Progenitor cell of endocrine pancreas (in vitro differentiated cells): ENCODE measurements around the gene CLEC16A. TPM values are rescaled to one million over a fixed set of nuclear protein-coding genes. Genes with fewer than 3 reads are reported as not detected.

ENCODE experiments used
- DNase-seq: peaks from one replicate; pipeline ENCODE4 v3.0.0; 2021; ENCODE audit warnings: low spot score; ENCODE audit not compliant: unreplicated experiment
- H3K27ac Mint-ChIP-seq: 2 replicates; pipeline ENCODE4 v1.8.0; 2021; ENCODE audit warnings: mild to moderate bottlenecking, moderate library complexity, mixed read lengths
- H3K27me3 Mint-ChIP-seq: 2 replicates; pipeline ENCODE4 v1.8.0; 2021; ENCODE audit warnings: mixed read lengths
- H3K36me3 Mint-ChIP-seq: 2 replicates; pipeline ENCODE4 v1.8.0; 2022; ENCODE audit warnings: mixed read lengths; ENCODE audit not compliant: insufficient read depth
- H3K4me1 Mint-ChIP-seq: 2 replicates; pipeline ENCODE4 v1.8.0; 2021; ENCODE audit warnings: low read depth, mixed read lengths
- H3K4me3 Mint-ChIP-seq: 2 replicates; pipeline ENCODE4 v1.8.0; 2021; ENCODE audit warnings: low read depth, mild to moderate bottlenecking, moderate library complexity, mixed read lengths
- H3K9me3 Mint-ChIP-seq: 2 replicates; pipeline ENCODE4 v1.8.0; 2021; ENCODE audit warnings: low read depth, mixed read lengths
- total RNA-seq: library from RNA; stranded (reverse); gene quantifications from 2 replicates; pipeline ENCODE4 v1.2.1, GENCODE V29; 2021
- TF ChIP-seq, protein P1 (sequence below): fragments of 200-600 bp; sonication (generic); IDR thresholded peaks from one replicate; pipeline ENCODE4 v1.5.0; 2021; ENCODE audit warnings: antibody characterized with exemption, mild to moderate bottlenecking; ENCODE audit not compliant: unreplicated experiment

CLEC16A gene
- total RNA-seq, 1 donor from 2014 or later = 34.3 TPM

DNA sequence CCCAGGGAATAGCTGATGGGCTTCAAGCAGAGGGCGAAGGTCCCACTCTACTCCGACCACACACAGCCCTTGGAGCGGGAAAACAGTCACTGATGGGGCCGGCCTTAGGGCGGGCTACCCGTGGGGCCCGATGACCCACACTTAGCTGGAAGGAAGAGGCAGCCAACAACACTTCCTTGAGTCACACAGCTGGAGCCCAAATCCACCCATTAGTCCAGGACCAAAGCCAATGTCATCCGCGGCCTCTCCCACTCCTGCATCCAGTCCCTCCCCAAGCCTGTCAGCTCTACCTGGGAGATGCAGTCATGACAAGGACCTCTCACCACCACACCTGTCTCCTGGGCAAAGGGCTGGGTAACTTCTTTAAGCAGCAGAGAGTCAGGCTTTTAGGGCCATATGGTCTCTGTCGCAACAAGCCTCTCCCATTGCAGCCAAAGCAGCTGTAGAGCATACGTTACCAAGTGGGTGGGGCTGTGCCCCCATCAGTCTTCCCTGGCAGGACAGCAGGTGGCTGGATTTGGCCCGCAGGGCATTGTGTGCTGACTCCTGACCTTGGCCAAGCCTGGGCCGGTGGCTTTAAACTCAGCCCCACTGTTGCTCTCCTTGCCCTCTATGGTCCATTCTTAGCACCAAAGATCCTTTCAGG, 200.9 kb downstream of the CLEC16A start:
- no peaks in the 10 kb centered on the region for H3K27me3 Mint-ChIP-seq
- TF ChIP-seq, protein P1, sequence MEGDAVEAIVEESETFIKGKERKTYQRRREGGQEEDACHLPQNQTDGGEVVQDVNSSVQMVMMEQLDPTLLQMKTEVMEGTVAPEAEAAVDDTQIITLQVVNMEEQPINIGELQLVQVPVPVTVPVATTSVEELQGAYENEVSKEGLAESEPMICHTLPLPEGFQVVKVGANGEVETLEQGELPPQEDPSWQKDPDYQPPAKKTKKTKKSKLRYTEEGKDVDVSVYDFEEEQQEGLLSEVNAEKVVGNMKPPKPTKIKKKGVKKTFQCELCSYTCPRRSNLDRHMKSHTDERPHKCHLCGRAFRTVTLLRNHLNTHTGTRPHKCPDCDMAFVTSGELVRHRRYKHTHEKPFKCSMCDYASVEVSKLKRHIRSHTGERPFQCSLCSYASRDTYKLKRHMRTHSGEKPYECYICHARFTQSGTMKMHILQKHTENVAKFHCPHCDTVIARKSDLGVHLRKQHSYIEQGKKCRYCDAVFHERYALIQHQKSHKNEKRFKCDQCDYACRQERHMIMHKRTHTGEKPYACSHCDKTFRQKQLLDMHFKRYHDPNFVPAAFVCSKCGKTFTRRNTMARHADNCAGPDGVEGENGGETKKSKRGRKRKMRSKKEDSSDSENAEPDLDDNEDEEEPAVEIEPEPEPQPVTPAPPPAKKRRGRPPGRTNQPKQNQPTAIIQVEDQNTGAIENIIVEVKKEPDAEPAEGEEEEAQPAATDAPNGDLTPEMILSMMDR = no peak
- peaks cover 1% of the 10 kb centered on the region for H3K4me1 Mint-ChIP-seq
- no peak overlapping the region for H3K4me3 Mint-ChIP-seq
- H3K27ac Mint-ChIP-seq = no peak overlapping the region
- no peaks in the 10 kb centered on the region for H3K36me3 Mint-ChIP-seq
- no peaks in the 10 kb centered on the region for H3K9me3 Mint-ChIP-seq
- DNase-seq = no peak

DNA sequence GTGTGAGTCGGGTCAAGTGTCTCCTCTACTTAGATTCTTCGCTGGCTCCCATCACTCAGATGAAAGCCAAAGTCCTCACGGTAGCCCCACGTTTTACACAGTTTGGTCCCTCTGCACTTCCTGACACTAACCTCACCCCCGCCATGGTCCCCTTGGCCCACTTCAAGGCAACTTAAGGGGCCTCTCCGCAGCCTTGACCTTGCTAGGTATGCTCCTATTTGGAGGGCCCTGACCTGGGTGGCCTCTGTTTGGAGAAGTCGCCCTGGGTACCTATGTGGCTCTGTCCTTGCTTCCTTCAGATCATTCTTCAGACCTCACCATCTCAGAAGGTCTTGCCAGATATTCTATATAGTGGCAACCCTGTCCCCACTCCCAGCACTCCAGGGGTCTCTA, 201.5 kb downstream of the CLEC16A start:
- Mint-ChIP-seq H3K4me3 (no peak overlapping the region), H3K9me3 (no peaks in the 10 kb centered on the region), H3K27me3 (no peaks in the 10 kb centered on the region), H3K27ac (no peak overlapping the region), H3K36me3 (no peaks in the 10 kb centered on the region), H3K4me1 (peaks cover 1% of the 10 kb centered on the region)
- TF ChIP-seq, protein P1 = no peak
- DNase-seq = no peak

- H3K27me3 Mint-ChIP-seq = no peaks in the 10 kb centered on the region
- H3K36me3 Mint-ChIP-seq = no peaks in the 10 kb centered on the region
- DNase-seq = no peak
- no peak overlapping the region for H3K4me3 Mint-ChIP-seq
- H3K9me3 Mint-ChIP-seq = no peaks in the 10 kb centered on the region
- peaks cover 6% of the 10 kb centered on the region for H3K4me1 Mint-ChIP-seq
- no peak overlapping the region for H3K27ac Mint-ChIP-seq
- TF ChIP-seq, protein P1 = no peak
Measured at GRCh38 chr16:11147033-11147753, 202.8 kb downstream of the CLEC16A start.

DNA sequence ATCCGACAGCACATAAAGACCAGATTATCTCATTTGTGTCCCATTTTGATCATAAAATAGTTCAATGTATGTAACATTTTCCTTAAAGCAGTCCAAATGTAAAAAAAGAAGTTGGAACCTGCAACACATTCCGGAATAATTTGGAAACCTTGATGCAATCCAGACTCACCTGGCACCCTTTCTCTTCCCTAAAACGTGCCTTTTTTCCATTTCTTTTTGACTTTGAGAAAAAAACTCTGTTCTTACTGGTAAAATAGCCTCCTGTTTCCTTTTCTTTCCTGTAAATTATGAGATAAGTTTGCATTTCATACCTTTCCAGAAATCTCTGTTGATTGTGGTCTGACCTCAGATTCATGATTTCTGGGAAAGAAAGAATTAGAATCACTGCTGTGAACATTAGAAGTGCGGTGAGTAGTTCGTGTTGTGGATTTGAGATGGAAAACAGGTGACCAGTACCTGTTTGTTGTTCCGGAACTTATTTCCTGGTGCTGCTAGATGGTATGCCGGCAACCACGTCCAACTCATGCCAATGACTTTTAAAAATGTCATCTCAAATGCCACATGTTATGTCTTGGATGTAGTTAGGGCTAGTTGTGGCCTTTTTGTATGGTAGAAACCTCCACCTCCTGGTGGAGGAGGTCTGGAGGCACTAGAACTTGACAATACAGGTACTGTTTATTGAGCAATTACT, 203.5 kb downstream of the CLEC16A start:
- H3K9me3 Mint-ChIP-seq = no peaks in the 10 kb centered on the region
- no peaks in the 10 kb centered on the region for H3K27me3 Mint-ChIP-seq
- H3K36me3 Mint-ChIP-seq = no peaks in the 10 kb centered on the region
- H3K4me3 Mint-ChIP-seq = no peak overlapping the region
- TF ChIP-seq, protein P1 = no peak
- H3K27ac Mint-ChIP-seq = no peak overlapping the region
- H3K4me1 Mint-ChIP-seq = peaks cover 13% of the 10 kb centered on the region
- DNase-seq = no peak

DNA sequence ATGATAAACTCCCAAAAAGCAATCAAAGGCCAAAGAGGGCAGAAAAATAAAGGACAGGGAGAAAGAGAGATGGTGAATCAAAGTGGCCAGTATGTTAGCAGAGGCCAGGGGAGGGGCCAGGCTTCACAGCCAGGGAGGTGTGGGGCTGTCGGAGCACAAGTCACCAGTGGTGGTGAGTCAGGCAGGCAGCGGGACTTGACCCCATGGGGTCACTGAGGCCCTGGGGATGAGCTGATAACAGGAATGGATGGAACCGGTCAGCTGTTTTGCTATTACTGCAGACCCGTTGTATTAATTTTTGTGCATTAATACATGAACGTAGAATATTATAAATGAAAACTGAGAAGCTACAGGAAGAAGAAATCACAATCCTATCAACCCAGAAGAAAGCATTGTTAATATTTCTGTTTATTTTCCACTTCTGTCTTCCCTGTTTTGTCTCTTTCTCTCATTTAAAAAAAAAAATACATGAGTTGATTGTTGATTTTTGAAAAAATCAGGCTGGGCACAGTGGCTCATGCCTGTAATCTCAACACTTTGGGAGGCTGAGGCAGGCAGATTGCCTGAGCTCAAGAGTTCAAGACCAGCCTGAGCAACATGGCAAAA, 204.8 kb downstream of the CLEC16A start:
- no peak overlapping the region for H3K27ac Mint-ChIP-seq
- no peaks in the 10 kb centered on the region for H3K27me3 Mint-ChIP-seq
- no peak for DNase-seq
- peaks cover 18% of the 10 kb centered on the region for H3K4me1 Mint-ChIP-seq
- no peaks in the 10 kb centered on the region for H3K36me3 Mint-ChIP-seq
- H3K4me3 Mint-ChIP-seq = no peak overlapping the region
- TF ChIP-seq, protein P1 = no peak
- no peaks in the 10 kb centered on the region for H3K9me3 Mint-ChIP-seq
